K562 (cell line): ENCODE data around the gene GHRL. TPM values are rescaled to one million over a fixed set of nuclear protein-coding genes. Genes with fewer than 3 reads are reported as not detected.

ENCODE experiments used
- ATAC-seq: fragments of 200-7000 bp; cut with Tn5 transposase; 3 replicates; pipeline ENCODE4 v1.9.1; 2020; ENCODE audit warnings: moderate library complexity
- BruUV-seq: library from RNA; stranded (reverse); fragments of 400-500 nt; replicated peaks from 2 replicates; lab custom pipeline; 2021; lab: Mats Ljungman, UMichigan
- CTCF ChIA-PET: fragments of 300-600 bp; formaldehyde crosslinking; extraction: SDS; loops from one replicate; lab custom pipeline; 2021; ENCODE audit warnings: low intra/inter-chr PET ratio; lab: Yijun Ruan, JAX
- POLR2A ChIA-PET: fragments of 300-600, 350-650 bp; sonication (Branson Sonifier 250); formaldehyde crosslinking; extraction: SDS; loops from one replicate; lab custom pipeline; 2021; ENCODE audit warnings: antibody characterized with exemption, inconsistent platforms; lab: Yijun Ruan, JAX
- DNase-seq, 4 experiments: peaks; one replicate each; pipeline versions ENCODE4 v3.0.0 to v3.0.0-alpha.2; 2011 to 2018; ENCODE audit warnings: low spot score in 3 of 4, mixed read lengths in 3 of 4; ENCODE audit errors: extremely low read depth in 1 of 4
- FAIRE-seq: peaks from 2 replicates; lab custom pipeline; 2011; peaks lifted over from hg19 to GRCh38; lab: Jason Lieb, UNC
- H2AFZ ChIP-seq: 2 replicates; pipeline ENCODE4 v1.6.0; 2011; ENCODE audit warnings: low read depth, low read length, control low read depth, inconsistent platforms
- H3K27ac ChIP-seq: fragments of 200-600 bp; 3 replicates; pipeline ENCODE4 v1.8.0; 2011; ENCODE audit warnings: low read depth, mild to moderate bottlenecking, control low read depth, inconsistent platforms, low read length, moderate library complexity, mixed read lengths; ENCODE audit errors: extremely low read depth
- H3K27me3 ChIP-seq, 2 experiments: fragments of 300-600 bp in 1 of 2; 2 replicates in 1 of 2; 3 replicates in 1 of 2; pipeline versions ENCODE4 v1.6.0 to v1.8.0; 2011; ENCODE audit warnings: inconsistent platforms in 2 of 2, low read length in 2 of 2, mild to moderate bottlenecking in 1 of 2, mixed read lengths in 1 of 2, moderate library complexity in 1 of 2; ENCODE audit not compliant: control insufficient read depth in 2 of 2, insufficient read depth in 2 of 2
- H3K36me3 ChIP-seq: fragments of 300-600 bp; 3 replicates; pipeline ENCODE4 v1.8.0; 2011; ENCODE audit warnings: mild to moderate bottlenecking, low read length, inconsistent platforms; ENCODE audit not compliant: control insufficient read depth, insufficient read depth
- H3K4me1 ChIP-seq, 2 experiments: fragments of 200-600 bp in 1 of 2; replicated peaks in 1 of 2; 2 replicates in 1 of 2; 3 replicates in 1 of 2; pipeline versions ENCODE4 v1.5.1 to v1.8.0; 2011; ENCODE audit warnings: inconsistent platforms in 2 of 2, low read length in 2 of 2, mild to moderate bottlenecking in 1 of 2, mixed read lengths in 1 of 2, moderate library complexity in 1 of 2; ENCODE audit not compliant: control insufficient read depth in 2 of 2, insufficient read depth in 2 of 2
- H3K4me2 ChIP-seq: 2 replicates; pipeline ENCODE4 v1.6.1; 2011; ENCODE audit warnings: low read length, control low read depth, inconsistent platforms, mixed read lengths; ENCODE audit not compliant: insufficient read depth
- H3K4me3 ChIP-seq: fragments of 200-600 bp; sonication (generic), shearing (Covaris generic); 2 replicates; pipeline ENCODE4 v1.5.1; 2016; ENCODE audit warnings: control low read depth, inconsistent platforms
- H3K79me2 ChIP-seq: fragments of 200-600 bp; 3 replicates; pipeline ENCODE4 v1.8.0; 2011; ENCODE audit warnings: low read length, inconsistent platforms; ENCODE audit not compliant: control insufficient read depth, insufficient read depth
- H3K9ac ChIP-seq, 2 experiments: 2 replicates each; pipeline versions ENCODE4 v1.6.0 to v1.6.1; 2011; ENCODE audit warnings: low read depth in 2 of 2, low read length in 2 of 2, control low read depth in 1 of 2, inconsistent platforms in 1 of 2, mild to moderate bottlenecking in 1 of 2, mixed read lengths in 1 of 2; ENCODE audit not compliant: insufficient read depth in 1 of 2
- H3K9me1 ChIP-seq: one replicate; pipeline ENCODE4 v1.6.0; 2011; ENCODE audit warnings: inconsistent platforms, mild to moderate bottlenecking, low read length, moderate library complexity; ENCODE audit not compliant: control insufficient read depth, insufficient read depth
- H3K9me3 ChIP-seq: replicated peaks from 2 replicates; pipeline ENCODE4 v1.5.1; 2011; ENCODE audit warnings: low read depth, low read length, inconsistent platforms; ENCODE audit not compliant: control insufficient read depth, insufficient read depth
- H4K20me1 ChIP-seq: replicated peaks from 2 replicates; pipeline ENCODE4 v1.6.1; 2011; ENCODE audit warnings: low read length, inconsistent platforms, mixed read lengths; ENCODE audit not compliant: control insufficient read depth, insufficient read depth
- ETV5 ChIP-seq: sonication (generic); formaldehyde crosslinking; IDR thresholded peaks from 2 replicates; pipeline ENCODE4 v1.4.0; 2020; ENCODE audit warnings: low read depth, mild to moderate bottlenecking, missing genetic modification reagents
- HDAC2 ChIP-seq: fragments of 450-650 bp; IDR thresholded peaks from 2 replicates; pipeline ENCODE4 v1.6.1; 2016; ENCODE audit warnings: mild to moderate bottlenecking
- ILF3 ChIP-seq: fragments of 450-650 bp; IDR thresholded peaks from 2 replicates; pipeline ENCODE4 v1.6.1; 2018; ENCODE audit warnings: antibody characterized with exemption, mild to moderate bottlenecking, moderate library complexity, borderline replicate concordance
- MTA2 ChIP-seq: fragments of 450-650 bp; IDR thresholded peaks from 2 replicates; pipeline ENCODE4 v1.6.1; 2016; ENCODE audit warnings: low read depth
- MTF1 ChIP-seq: fragments of 250-450 bp; sonication (Bioruptor Pico); IDR thresholded peaks from 2 replicates; pipeline ENCODE4 v1.9.0; 2021; ENCODE audit warnings: moderate library complexity, mild to moderate bottlenecking, inconsistent platforms, borderline replicate concordance
- PCBP2 ChIP-seq: fragments of 200-400 bp; formaldehyde crosslinking; IDR thresholded peaks from 2 replicates; pipeline ENCODE4 v1.6.1; 2018; ENCODE audit warnings: low read length, low read depth, mild to moderate bottlenecking, moderate library complexity; ENCODE audit not compliant: poor library complexity, severe bottlenecking
- ZFP36 ChIP-seq: fragments of 150-350 bp; IDR thresholded peaks from 2 replicates; pipeline ENCODE4 v1.6.1; 2018; ENCODE audit warnings: low read length, low read depth; ENCODE audit not compliant: partially characterized antibody
- WGBS: fragments of 100-300 bp; shearing (Covaris generic); methylation state at CpG from one replicate; pipeline ENCODE4 v1.1.6; 2016; ENCODE audit warnings: low coverage, mixed read lengths; ENCODE audit not compliant: insufficient coverage; ENCODE audit errors: missing lambda C conversion rate; 5-methylcytosine and 5-hydroxymethylcytosine counted together
- in situ Hi-C: fragments of 300-500 bp; cut with MboI; formaldehyde crosslinking; loops from 4 replicates; pipeline ENCODE4 v1.15.0; 2018; ENCODE audit warnings: inconsistent platforms, mixed read lengths
- intact Hi-C: fragments of 100-400 bp; cut with micrococcal nuclease; formaldehyde crosslinking; loops from 2 replicates; pipeline ENCODE4 v1.14.2; 2022
- polyA plus RNA-seq, 8 experiments: library from polyadenylated mRNA; depleted of rRNA in 4 of 8; stranded (reverse) in 5 of 8; unstranded in 3 of 8; fragments of >200 nt; fragmentation: Nextera tagmentation in 2 of 8; fragmentation: Illumina TruSeq in 1 of 8; extraction: Ambion mirVana in 2 of 8; extraction: Trizol in 1 of 8; gene quantifications; 2 replicates each; pipeline versions ENCODE4 v1.2.1 to v1.2.3, GENCODE V29; 2011 to 2014; ENCODE audit warnings: inconsistent platforms in 1 of 8, missing spikeins in 1 of 8
- total RNA-seq, 7 experiments: library from RNA; depleted of rRNA in 6 of 7; stranded (reverse); fragments of >200 nt in 6 of 7; fragmentation: Illumina TruSeq in 2 of 7; extraction: Trizol in 2 of 7; gene quantifications; 2 replicates each; pipeline versions ENCODE4 v1.2.1 to v1.2.3, GENCODE V29; 2011 to 2021; ENCODE audit warnings: low replicate concordance in 1 of 7
- TF ChIP-seq, protein P1 (sequence below), 2 experiments: fragments of 450-650 bp in 1 of 2; sonication (generic) in 1 of 2; formaldehyde crosslinking in 1 of 2; IDR thresholded peaks in 1 of 2; conservative IDR thresholded peaks in 1 of 2; 2 replicates each; pipeline versions ENCODE4 v1.6.1 to v1.8.1; 2016 to 2023; ENCODE audit warnings: mild to moderate bottlenecking in 2 of 2, moderate library complexity in 2 of 2, inconsistent platforms in 1 of 2, missing genetic modification reagents in 1 of 2

The GHRL gene
- total and polyA plus RNA-seq, 9 of the 15 experiments (the other 6 are each of a cell fraction or from before 2014, with no cell fraction given) = 0.08 to 0.29 (median 0.15) TPM; not detected in 5

DNA sequence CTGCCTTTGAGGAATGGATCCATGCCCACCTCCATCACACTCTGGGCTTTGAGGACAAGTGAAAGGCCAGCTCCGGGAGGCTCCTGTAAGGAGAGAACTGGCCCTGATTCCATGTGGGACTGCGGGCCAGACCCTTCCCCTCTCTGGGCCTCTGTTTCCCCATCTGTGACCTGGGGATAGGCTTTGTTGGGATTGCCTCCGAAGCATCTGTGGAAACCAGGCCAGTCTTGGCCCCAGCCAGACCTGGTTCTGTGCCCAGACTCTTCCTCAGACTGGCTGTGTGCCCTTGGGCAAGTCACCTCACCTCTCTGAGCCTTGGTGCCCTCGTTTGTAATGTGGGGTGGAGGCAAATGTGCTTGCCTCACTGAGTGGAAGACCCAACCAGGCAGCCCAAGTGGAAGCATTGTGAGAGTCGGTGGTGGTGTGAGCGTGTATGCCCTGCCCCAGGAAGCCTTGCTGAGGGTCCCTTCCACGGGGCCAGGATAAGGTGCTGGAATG, 49.2 kb upstream of the GHRL start:
- H3K27ac ChIP-seq = no peak overlapping the region
- H4K20me1 ChIP-seq = peaks cover 39% of the 10 kb centered on the region
- ChIA-PET POLR2A (interaction anchor here (0.8 to 1.2 kb wide), 2 partner anchors 23 to 225 kb away, joined by 3 to 4 read pairs; no protein-coding TSS in a partner anchor), CTCF (interaction anchor here (0.6 kb wide), 1 partner anchor 664 kb away, joined by 3 read pairs; no protein-coding TSS in a partner anchor)
- H3K4me1 ChIP-seq = peaks cover 0 to 27% of the 10 kb centered on the region in 2 experiments; a peak in 1 of 5 replicates
- no peaks in the 10 kb centered on the region for H3K36me3 ChIP-seq
- no peak overlapping the region for H3K4me3 ChIP-seq
- H3K79me2 ChIP-seq = no peaks in the 10 kb centered on the region
- H3K9me3 ChIP-seq = no peaks in the 10 kb centered on the region
- no peak for ATAC-seq
- no peak for FAIRE-seq
- no peak overlapping the region for H3K4me2 ChIP-seq
- WGBS = 0% methylated on average over 7 of the region's 7 CpGs
- no peak for TF ChIP-seq HDAC2
- TF ChIP-seq, protein P1, sequence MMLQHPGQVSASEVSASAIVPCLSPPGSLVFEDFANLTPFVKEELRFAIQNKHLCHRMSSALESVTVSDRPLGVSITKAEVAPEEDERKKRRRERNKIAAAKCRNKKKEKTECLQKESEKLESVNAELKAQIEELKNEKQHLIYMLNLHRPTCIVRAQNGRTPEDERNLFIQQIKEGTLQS (IDR thresholded peaks at IDR 0.05) = no peak
- TF ChIP-seq, protein P1 (CRISPR knock-in tag; conservative IDR thresholded peaks at IDR 0.05) = no peak
- peak; percentile 64 for TF ChIP-seq ZFP36
- no peak for TF ChIP-seq PCBP2
- no peak for TF ChIP-seq MTA2
- TF ChIP-seq MTF1 (CRISPR knock-in tag) = no peak
- no peak for TF ChIP-seq ETV5 (CRISPR knock-in tag)
- no peak for TF ChIP-seq ILF3
- intact Hi-C loops (no loop called here), in situ Hi-C loops (no loop called here)
- no peak overlapping the region for H2AFZ ChIP-seq
- no peak overlapping the region for H3K9ac ChIP-seq
- DNase-seq = no peak
- no TSS peak for BruUV-seq
- no peaks in the 10 kb centered on the region for H3K9me1 ChIP-seq
- peaks cover 50 to 95% of the 10 kb centered on the region in 2 experiments; a peak in 4 of 5 replicates for H3K27me3 ChIP-seq
